Body of pancreas (tissue), 4 donors: Measurements from ENCODE around the gene DCAF4.

Source experiments
- POLR2A ChIP-seq, 3 donors: fragments of 450-650 bp; IDR thresholded peaks; one replicate each; pipeline ENCODE4 v1.6.1; 2016; ENCODE audit warnings: antibody characterized with exemption in 3 of 3, mild to moderate bottlenecking in 2 of 3
- TF ChIP-seq, protein P1 (sequence below), 7 experiments: fragments of 450-650 bp in 4 of 7; fragments of 200-600 bp in 3 of 7; sonication (generic) in 3 of 7; IDR thresholded peaks; one replicate each; pipeline ENCODE4 v1.5.1; 2016 to 2019; ENCODE audit warnings: antibody characterized with exemption in 7 of 7

DNA sequence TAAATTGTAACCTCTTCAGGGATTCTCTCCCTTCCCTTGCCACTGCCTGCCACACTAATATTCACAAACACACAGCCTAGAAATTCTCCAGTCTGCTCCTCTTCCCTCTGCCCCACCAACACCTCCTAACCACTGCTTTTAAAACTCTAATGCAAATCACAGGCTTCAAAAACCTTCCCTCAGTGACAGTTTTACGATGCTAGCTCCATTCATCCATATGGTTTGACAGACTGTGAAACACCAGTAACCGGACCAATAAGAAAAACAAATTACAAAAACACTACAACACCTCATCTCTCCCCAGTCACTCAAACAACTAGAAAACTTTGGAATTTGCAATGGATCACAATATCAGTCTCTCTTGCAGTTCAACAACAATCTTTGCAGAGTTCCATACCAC is 38.1 kb upstream of the DCAF4 start:
- TF ChIP-seq, protein P1, sequence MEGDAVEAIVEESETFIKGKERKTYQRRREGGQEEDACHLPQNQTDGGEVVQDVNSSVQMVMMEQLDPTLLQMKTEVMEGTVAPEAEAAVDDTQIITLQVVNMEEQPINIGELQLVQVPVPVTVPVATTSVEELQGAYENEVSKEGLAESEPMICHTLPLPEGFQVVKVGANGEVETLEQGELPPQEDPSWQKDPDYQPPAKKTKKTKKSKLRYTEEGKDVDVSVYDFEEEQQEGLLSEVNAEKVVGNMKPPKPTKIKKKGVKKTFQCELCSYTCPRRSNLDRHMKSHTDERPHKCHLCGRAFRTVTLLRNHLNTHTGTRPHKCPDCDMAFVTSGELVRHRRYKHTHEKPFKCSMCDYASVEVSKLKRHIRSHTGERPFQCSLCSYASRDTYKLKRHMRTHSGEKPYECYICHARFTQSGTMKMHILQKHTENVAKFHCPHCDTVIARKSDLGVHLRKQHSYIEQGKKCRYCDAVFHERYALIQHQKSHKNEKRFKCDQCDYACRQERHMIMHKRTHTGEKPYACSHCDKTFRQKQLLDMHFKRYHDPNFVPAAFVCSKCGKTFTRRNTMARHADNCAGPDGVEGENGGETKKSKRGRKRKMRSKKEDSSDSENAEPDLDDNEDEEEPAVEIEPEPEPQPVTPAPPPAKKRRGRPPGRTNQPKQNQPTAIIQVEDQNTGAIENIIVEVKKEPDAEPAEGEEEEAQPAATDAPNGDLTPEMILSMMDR (IDR thresholded peaks at IDR 0.05), result no peak
- TF ChIP-seq POLR2A (IDR thresholded peaks at IDR 0.05), result no peak
